Measurements from ENCODE around the gene UBA1. TPM values are rescaled to one million over a fixed set of nuclear protein-coding genes. Genes with fewer than 3 reads are reported as not detected.

UBA1 gene
- total RNA-seq, 1 donor from 2014 or later = 165 TPM

GRCh38 chrX:47182106-47182700 is 11.4 kb upstream of the UBA1 start:
- no peak for DNase-seq (ENCODE audit: low spot score)
- ATAC-seq = no peak
- intact Hi-C loops (cut with DNase I) = no loop called here

GRCh38 chrX:47184486-47184885 is 9.1 kb upstream of the UBA1 start:
- intact Hi-C loops (cut with DNase I) = no loop called here
- DNase-seq (ENCODE audit: low spot score) (no peak), ATAC-seq (no peak)

- DNase-seq (ENCODE audit: low spot score) = no peak
- peak; percentile 29 for ATAC-seq
- intact Hi-C loops (cut with DNase I) = no loop called here
Measured at GRCh38 chrX:47185241-47185640, 8.4 kb upstream of the UBA1 start.

- ATAC-seq = no peak
- intact Hi-C loops (cut with DNase I) = no loop called here
Measured at GRCh38 chrX:47186096-47186740, 7.4 kb upstream of the UBA1 start.

GRCh38 chrX:47187106-47187677 is 6.4 kb upstream of the UBA1 start:
- DNase-seq (ENCODE audit: low spot score) (no peak), ATAC-seq (no peak)
- intact Hi-C loops (cut with DNase I) = no loop called here

More at GRCh38 chrX:47186096-47186740, 7.4 kb upstream of the UBA1 start:
- no peak for DNase-seq (ENCODE audit: low spot score)

GRCh38 chrX:47189906-47190305 is 3.7 kb upstream of the UBA1 start:
- intact Hi-C loops (cut with DNase I) = loop anchor here (10.0 kb wide), 1 partner anchor 335 kb away; no protein-coding TSS in a partner anchor
- DNase-seq (ENCODE audit: low spot score) (no peak), ATAC-seq (no peak)

- ATAC-seq (peak; percentile 89), DNase-seq (ENCODE audit: low spot score) (peak; percentile 90)
- intact Hi-C loops (cut with DNase I) = loop anchor here (10.0 kb wide), 1 partner anchor 334 kb away; no protein-coding TSS in a partner anchor
Measured at GRCh38 chrX:47190445-47191269, 3.0 kb upstream of the UBA1 start.

- DNase-seq (ENCODE audit: low spot score) = no peak
- intact Hi-C loops (cut with DNase I) = loop anchor here (10.0 kb wide), 1 partner anchor 333 kb away; no protein-coding TSS in a partner anchor
- ATAC-seq = no peak
Measured at GRCh38 chrX:47191331-47191730, 2.3 kb upstream of the UBA1 start.

- ATAC-seq = no peak
- DNase-seq (ENCODE audit: low spot score) = no peak
Measured at GRCh38 chrX:47191806-47192401, 1.7 kb upstream of the UBA1 start.

GRCh38 chrX:47194194-47194787 is 662 bp downstream of the UBA1 start:
- intact Hi-C loops (cut with DNase I) = loop anchor here (10.0 kb wide), 1 partner anchor 331 kb away; no protein-coding TSS in a partner anchor
- ATAC-seq (peak; percentile 3), DNase-seq (ENCODE audit: low spot score) (no peak)

More at GRCh38 chrX:47191806-47192401, 1.7 kb upstream of the UBA1 start:
- intact Hi-C loops (cut with DNase I) = loop anchor here (10.0 kb wide), 1 partner anchor 333 kb away; no protein-coding TSS in a partner anchor

- no peak for DNase-seq (ENCODE audit: low spot score)
- intact Hi-C loops (cut with DNase I) = loop anchor here (10.0 kb wide), 1 partner anchor 329 kb away; no protein-coding TSS in a partner anchor
- no peak for ATAC-seq
Measured at GRCh38 chrX:47196098-47196497, 2.5 kb downstream of the UBA1 start.

GRCh38 chrX:47197526-47197925 is 3.9 kb downstream of the UBA1 start:
- ATAC-seq = no peak
- no peak for DNase-seq (ENCODE audit: low spot score)
- intact Hi-C loops (cut with DNase I) = loop anchor here (10.0 kb wide), 1 partner anchor 327 kb away; no protein-coding TSS in a partner anchor

GRCh38 chrX:47198026-47198686 is 4.5 kb downstream of the UBA1 start:
- intact Hi-C loops (cut with DNase I) = loop anchor here (10.0 kb wide), 1 partner anchor 327 kb away; no protein-coding TSS in a partner anchor
- ATAC-seq (no peak), DNase-seq (ENCODE audit: low spot score) (no peak)

GRCh38 chrX:47198687-47199080 is 5.1 kb downstream of the UBA1 start:
- DNase-seq (ENCODE audit: low spot score) (no peak), ATAC-seq (no peak)
- intact Hi-C loops (cut with DNase I) = loop anchor here (10.0 kb wide), 1 partner anchor 326 kb away; no protein-coding TSS in a partner anchor

- intact Hi-C loops (cut with DNase I) = loop anchor here (10.0 kb wide), 1 partner anchor 326 kb away; no protein-coding TSS in a partner anchor
- no peak for ATAC-seq
- DNase-seq (ENCODE audit: low spot score) = no peak
Measured at GRCh38 chrX:47199286-47199685, 5.7 kb downstream of the UBA1 start.

GRCh38 chrX:47200385-47201150 is 6.9 kb downstream of the UBA1 start:
- intact Hi-C loops (cut with DNase I) = no loop called here
- no peak for DNase-seq (ENCODE audit: low spot score)
- ATAC-seq = peak; percentile 85

- ATAC-seq (no peak), DNase-seq (ENCODE audit: low spot score) (no peak)
- intact Hi-C loops (cut with DNase I) = no loop called here
Measured at GRCh38 chrX:47201345-47201944, 7.8 kb downstream of the UBA1 start.

Data from sciatic nerve (tissue), 2 donors.